HEK293T (cell line): ENCODE measurements around the gene FAM131C.
"Not testable (repeated sequence)": the region's sequence is repeated elsewhere in the genome, so short reads cannot be mapped to it uniquely, and the experiment has no call there.

Experiments used
- CTCF ChIA-PET: fragments of 350-600 bp; formaldehyde crosslinking; extraction: SDS; loops from one replicate; lab custom pipeline; 2021; ENCODE audit warnings: antibody characterized with exemption, inconsistent platforms; lab: Yijun Ruan, JAX
- POLR2A ChIA-PET: fragments of 350-600 bp; formaldehyde crosslinking; extraction: SDS; loops from one replicate; lab custom pipeline; 2020; ENCODE audit warnings: antibody characterized with exemption, inconsistent platforms; lab: Yijun Ruan, JAX
- DNase-seq: peaks from one replicate; pipeline ENCODE4 v3.0.0; 2012; ENCODE audit warnings: mixed read lengths; ENCODE audit errors: extremely low spot score
- ARNT ChIP-seq: fragments of 450-650 bp; IDR thresholded peaks from 2 replicates; pipeline ENCODE4 v1.6.1; 2017; ENCODE audit warnings: mild to moderate bottlenecking
- BHLHE40 ChIP-seq: fragments of 450-650 bp; IDR thresholded peaks from 2 replicates; pipeline ENCODE4 v1.6.1; 2016; ENCODE audit warnings: mild to moderate bottlenecking, moderate library complexity, borderline replicate concordance
- CTBP1 ChIP-seq: fragments of 450-650 bp; IDR thresholded peaks from 2 replicates; pipeline ENCODE4 v1.6.1; 2016; ENCODE audit warnings: borderline replicate concordance
- ELF4 ChIP-seq: fragments of 450-650 bp; IDR thresholded peaks from 2 replicates; pipeline ENCODE4 v1.6.1; 2017; ENCODE audit warnings: antibody characterized with exemption
- FOXA1 ChIP-seq: fragments of 450-650 bp; IDR thresholded peaks from 2 replicates; pipeline ENCODE4 v1.6.1; 2016; ENCODE audit warnings: mild to moderate bottlenecking
- FOXK2 ChIP-seq: fragments of 450-650 bp; IDR thresholded peaks from 2 replicates; pipeline ENCODE4 v1.6.1; 2016; ENCODE audit warnings: mild to moderate bottlenecking
- FOXM1 ChIP-seq: fragments of 450-650 bp; IDR thresholded peaks from 2 replicates; pipeline ENCODE4 v1.6.1; 2017; ENCODE audit warnings: mild to moderate bottlenecking, borderline replicate concordance
- HDGF ChIP-seq: fragments of 450-650 bp; IDR thresholded peaks from 2 replicates; pipeline ENCODE4 v1.6.1; 2017; ENCODE audit warnings: antibody characterized with exemption, borderline replicate concordance
- L3MBTL2 ChIP-seq: fragments of 450-650 bp; conservative IDR thresholded peaks from 2 replicates; pipeline ENCODE4 v1.6.1; 2016; ENCODE audit warnings: mild to moderate bottlenecking
- LEF1 ChIP-seq: fragments of 450-650 bp; IDR thresholded peaks from 2 replicates; pipeline ENCODE4 v1.6.1; 2017; ENCODE audit warnings: mild to moderate bottlenecking, borderline replicate concordance
- NFRKB ChIP-seq: fragments of 450-650 bp; IDR thresholded peaks from 2 replicates; pipeline ENCODE4 v1.6.1; 2016; ENCODE audit warnings: mild to moderate bottlenecking, moderate library complexity
- PKNOX1 ChIP-seq: fragments of 450-650 bp; IDR thresholded peaks from 2 replicates; pipeline ENCODE4 v1.6.1; 2016
- SP1 ChIP-seq: fragments of 450-650 bp; IDR thresholded peaks from 2 replicates; pipeline ENCODE4 v1.6.1; 2017
- SUZ12 ChIP-seq: fragments of 450-650 bp; IDR thresholded peaks from 2 replicates; pipeline ENCODE4 v1.6.1; 2016; ENCODE audit warnings: mild to moderate bottlenecking
- TARDBP ChIP-seq: fragments of 450-650 bp; IDR thresholded peaks from 2 replicates; pipeline ENCODE4 v1.6.1; 2016
- ZNF384 ChIP-seq: fragments of 450-650 bp; IDR thresholded peaks from 2 replicates; pipeline ENCODE4 v1.6.1; 2016

Gene FAM131C

GRCh38 chr1:16064536-16065268, 8.7 kb downstream of the FAM131C start:
- CTCF ChIA-PET, result interaction anchor here (0.7 kb wide), 1 partner anchor 225 kb away, joined by 4 read pairs; no protein-coding TSS in a partner anchor
- no peak for DNase-seq
- POLR2A ChIA-PET, result no interaction called here
- no peak for TF ChIP-seq TARDBP
- no peak for TF ChIP-seq FOXM1
- TF ChIP-seq FOXK2, result no peak
- TF ChIP-seq BHLHE40, result no peak
- no peak for TF ChIP-seq ARNT
- no peak for TF ChIP-seq SUZ12
- no peak for TF ChIP-seq LEF1
- no peak for TF ChIP-seq SP1
- no peak for TF ChIP-seq NFRKB

GRCh38 chr1:16063921-16064320, 9.5 kb downstream of the FAM131C start:
- no peak for TF ChIP-seq FOXA1
- TF ChIP-seq LEF1, result no peak
- TF ChIP-seq PKNOX1, result no peak
- no peak for TF ChIP-seq L3MBTL2
- no peak for TF ChIP-seq ELF4
- TF ChIP-seq SP1, result no peak
- no peak for TF ChIP-seq FOXK2
- no peak for TF ChIP-seq NFRKB
- no peak for TF ChIP-seq ARNT
- TF ChIP-seq CTBP1, result no peak
- TF ChIP-seq SUZ12, result no peak
- TF ChIP-seq BHLHE40, result no peak
- no peak for TF ChIP-seq FOXM1
- TF ChIP-seq TARDBP, result no peak
- no peak for TF ChIP-seq HDGF
- no peak for TF ChIP-seq ZNF384
- ChIA-PET POLR2A (no interaction called here), CTCF (interaction anchor here (0.7 kb wide), 1 partner anchor 226 kb away, joined by 4 read pairs; no protein-coding TSS in a partner anchor)
- no peak for DNase-seq

GRCh38 chr1:16063226-16063829, 10.1 kb downstream of the FAM131C start:
- TF ChIP-seq HDGF, result no peak
- TF ChIP-seq CTBP1, result no peak
- TF ChIP-seq FOXK2, result no peak
- TF ChIP-seq ARNT, result no peak
- TF ChIP-seq ZNF384, result no peak
- TF ChIP-seq ELF4, result no peak
- no peak for TF ChIP-seq LEF1
- TF ChIP-seq TARDBP, result no peak
- no peak for TF ChIP-seq NFRKB
- DNase-seq, result no peak
- CTCF ChIA-PET, result no interaction called here
- POLR2A ChIA-PET, result no interaction called here

GRCh38 chr1:16062687-16063075, 10.8 kb downstream of the FAM131C start:
- CTCF ChIA-PET, result interaction anchor here (1.4 kb wide), 1 partner anchor 11 kb away, joined by 4 read pairs; the partner anchor contains the start of gene FAM131C

GRCh38 chr1:16061989-16062686, 11.3 kb downstream of the FAM131C start:
- CTCF ChIA-PET, result interaction anchor here (1.4 kb wide), 1 partner anchor 11 kb away, joined by 4 read pairs; the partner anchor contains the start of gene FAM131C
- POLR2A ChIA-PET, DNase-seq: not testable (repeated sequence)

More at GRCh38 chr1:16062687-16063075, 10.8 kb downstream of the FAM131C start:
- POLR2A ChIA-PET, DNase-seq: not testable (repeated sequence)

- POLR2A ChIA-PET, result no interaction called here
- no peak for DNase-seq
- CTCF ChIA-PET, result interaction anchor here (1.4 kb wide), 1 partner anchor 12 kb away, joined by 4 read pairs; the partner anchor contains the start of gene FAM131C
- TF ChIP-seq CTBP1 (no peak), BHLHE40 (no peak), L3MBTL2 (no peak), LEF1 (no peak), SUZ12 (no peak), HDGF (no peak), SP1 (no peak), ZNF384 (no peak), ARNT (no peak), TARDBP (no peak), FOXA1 (no peak), ELF4 (no peak), FOXK2 (no peak), NFRKB (no peak), PKNOX1 (no peak), FOXM1 (no peak)
Observed at GRCh38 chr1:16061266-16061665, 12.2 kb downstream of the FAM131C start.

GRCh38 chr1:16058394-16059120, 14.9 kb downstream of the FAM131C start:
- POLR2A ChIA-PET, CTCF ChIA-PET, DNase-seq: not testable (repeated sequence)

- POLR2A ChIA-PET, DNase-seq: not testable (repeated sequence)
- CTCF ChIA-PET, result interaction anchor here (0.8 kb wide), 1 partner anchor 19 kb away, joined by 4 read pairs; no protein-coding TSS in a partner anchor
Observed at GRCh38 chr1:16057314-16057915, 16.0 kb downstream of the FAM131C start.

- DNase-seq, POLR2A ChIA-PET: not testable (repeated sequence)
- CTCF ChIA-PET, result interaction anchor here (1.3 kb wide), 1 partner anchor 12 kb away, joined by 3 read pairs; no protein-coding TSS in a partner anchor
Observed at GRCh38 chr1:16056521-16056912, 16.9 kb downstream of the FAM131C start.
